Heart right ventricle (tissue), 16 donors: ENCODE measurements around the gene PIK3C3. TPM values are rescaled to one million over a fixed set of nuclear protein-coding genes. Genes with fewer than 3 reads are reported as not detected.

Experiments used
- ATAC-seq, 8 donors: fragments of 200-7000 bp; cut with Tn5 transposase; one replicate each; pipeline ENCODE4 v1.9.1; 2020; ENCODE audit warnings: mild to moderate bottlenecking in 8 of 8, moderate library complexity in 8 of 8, moderate number of reproducible peaks in 1 of 8
- DNase-seq, 2 donors: peaks; one replicate each; pipeline ENCODE4 v3.0.0-alpha.2; 2020
- H3K27ac ChIP-seq, 10 donors: fragments of 200-600 bp; sonication (generic) in 2 of 10; one replicate each; pipeline versions ENCODE4 v1.5.0 to v1.8.0; 2020 to 2022; ENCODE audit warnings: mild to moderate bottlenecking in 3 of 10
- H3K27me3 ChIP-seq, 7 donors: fragments of 200-600 bp; one replicate each; pipeline ENCODE4 v1.8.0; 2021 to 2022; ENCODE audit warnings: mild to moderate bottlenecking in 2 of 7
- H3K36me3 ChIP-seq, 9 donors: fragments of 200-600 bp; sonication (generic) in 1 of 9; one replicate each; pipeline versions ENCODE4 v1.5.0 to v1.8.0; 2020 to 2022; ENCODE audit warnings: mild to moderate bottlenecking in 2 of 9
- H3K4me1 ChIP-seq, 9 donors: fragments of 200-600 bp; sonication (generic) in 1 of 9; one replicate each; pipeline versions ENCODE4 v1.5.0 to v1.8.0; 2020 to 2022; ENCODE audit warnings: mild to moderate bottlenecking in 4 of 9
- H3K4me3 ChIP-seq, 10 donors: fragments of 200-600 bp; sonication (generic) in 2 of 10; one replicate each; pipeline versions ENCODE4 v1.5.0 to v1.8.0; 2020 to 2022; ENCODE audit warnings: mild to moderate bottlenecking in 7 of 10, moderate library complexity in 2 of 10
- H3K9me3 ChIP-seq, 11 donors: fragments of 200-600 bp in 10 of 11; sonication (generic) in 2 of 11; one replicate each; pipeline versions ENCODE4 v1.5.0 to v1.8.0; 2013 to 2022; ENCODE audit warnings: mild to moderate bottlenecking in 2 of 11, control low read depth in 1 of 11, moderate library complexity in 1 of 11
- WGBS, 2 donors: extraction: QIAGEN DNeasy Blood & Tissue Kit; methylation state at CpG; one replicate each; pipeline ENCODE4 v1.1.7; 2013; ENCODE audit warnings: inconsistent platforms in 1 of 2; 5-methylcytosine and 5-hydroxymethylcytosine counted together
- intact Hi-C, 10 donors: fragments of 100-400 bp; cut with DNase I; formaldehyde crosslinking; loops; one replicate each; pipeline versions ENCODE4 v1.11.1 to v1.14.2; 2022
- polyA plus RNA-seq, 2 donors: library from polyadenylated mRNA; stranded (reverse); fragments of 200-250 nt; gene quantifications; one replicate each; pipeline ENCODE4 v1.2.3, GENCODE V29; 2013
- total RNA-seq, 10 donors: library from RNA; stranded (reverse); fragmentation: NEBNext Ultra II Directional in 3 of 10; extraction: Animal tissue kit (Norgen Biotek cat#: 25700) in 3 of 10; gene quantifications; one replicate each; pipeline versions ENCODE4 v1.2.1 to v1.2.4, GENCODE V29; 2021 to 2023
- TF ChIP-seq, protein P1 (sequence below), 9 donors: fragments of 200-600 bp; sonication (generic) in 2 of 9; IDR thresholded peaks; one replicate each; pipeline versions ENCODE4 v1.5.0 to v1.8.0; 2021 to 2022; ENCODE audit warnings: antibody characterized with exemption in 9 of 9, mild to moderate bottlenecking in 5 of 9, moderate library complexity in 1 of 9
- donor health status: Arrhythmogenic right ventricular cardiomyopathy.
- donor health status: ischemic (EF 13 %, LVEDD 7.1; RV severe dilation, severe dysfunction).
- donor health status: healthy with polysubstance abuse.
- donor health status: DM: no; HTN: yes; CAD: no.
- donor health status: DM: no; HTN: no; CAD: no.
- donor health status: ischemic (EF 25% LVEDD 6.9; RV normal size, moderate dysfunction).
- donor health status: ischemic (EF 25% LVEDD 5.7; RV mildly dilated, moderate dysfunction).
- donor health status: healthy.
- donor health status: DM: yes; HTN: yes; CAD: no.
- donor health status: Ischemic cardiomyopathy.
- donor health status: ischemic (EF 35%, LVEDD 5.7; RV mildly dilated, moderate dysfunction).
- donor health status: nonischemic (EF 11% LVEDD 7.7; RV severe dilation, severe dysfunction).
- donor health status: DM: yes; HTN: yes; CAD: no.
- donor health status: PGD.
- donor health status: ischemic (EF 29% LVEDD 5.4; RV normal size, mild dysfunction).
- donor health status: nonischemic (EF 23%, LVEDD 6.1; RV moderate dilation, normal function).

PIK3C3 gene
- total and polyA plus RNA-seq, 12 donors, result 20.8 to 41.4 (median 30.9) TPM

DNA sequence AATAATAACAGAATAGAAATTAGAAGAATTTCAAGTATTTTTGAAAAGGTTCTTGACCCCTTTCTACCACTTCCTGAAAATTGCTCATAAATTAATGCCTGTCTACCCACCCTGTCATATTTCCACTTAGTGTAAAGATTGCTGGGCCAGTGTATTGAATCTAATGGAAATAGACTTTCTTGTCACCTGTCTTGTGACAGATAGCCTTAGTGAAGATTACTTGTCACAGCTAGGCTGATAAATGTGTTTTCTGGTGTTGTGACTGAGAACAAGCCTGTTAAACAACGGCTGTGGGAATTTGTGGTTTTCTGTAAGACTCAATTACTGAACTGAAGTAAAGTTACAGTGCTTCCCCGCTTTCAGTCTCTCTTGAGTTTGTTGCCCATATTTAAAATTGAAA, 37.0 kb downstream of the PIK3C3 start:
- no peak for DNase-seq
- Histone ChIP-seq H3K4me3 (no peak overlapping the region), H3K4me1 (no peaks in the 10 kb centered on the region), H3K27ac (no peak overlapping the region), H3K9me3 (no peaks in the 10 kb centered on the region), H3K36me3 (peaks cover 0 to 96% (median 14%) of the 10 kb centered on the region in 9 donors), H3K27me3 (no peaks in the 10 kb centered on the region)
- WGBS, 2 donors, result 82 to 85% methylated on average over 2 of the region's 2 CpGs
- ATAC-seq, result no peak
- intact Hi-C loops, result loop anchor here in 1 of 10 donors (10.0 kb wide), 1 partner anchor 63 kb away; no protein-coding TSS in a partner anchor
- TF ChIP-seq, protein P1, sequence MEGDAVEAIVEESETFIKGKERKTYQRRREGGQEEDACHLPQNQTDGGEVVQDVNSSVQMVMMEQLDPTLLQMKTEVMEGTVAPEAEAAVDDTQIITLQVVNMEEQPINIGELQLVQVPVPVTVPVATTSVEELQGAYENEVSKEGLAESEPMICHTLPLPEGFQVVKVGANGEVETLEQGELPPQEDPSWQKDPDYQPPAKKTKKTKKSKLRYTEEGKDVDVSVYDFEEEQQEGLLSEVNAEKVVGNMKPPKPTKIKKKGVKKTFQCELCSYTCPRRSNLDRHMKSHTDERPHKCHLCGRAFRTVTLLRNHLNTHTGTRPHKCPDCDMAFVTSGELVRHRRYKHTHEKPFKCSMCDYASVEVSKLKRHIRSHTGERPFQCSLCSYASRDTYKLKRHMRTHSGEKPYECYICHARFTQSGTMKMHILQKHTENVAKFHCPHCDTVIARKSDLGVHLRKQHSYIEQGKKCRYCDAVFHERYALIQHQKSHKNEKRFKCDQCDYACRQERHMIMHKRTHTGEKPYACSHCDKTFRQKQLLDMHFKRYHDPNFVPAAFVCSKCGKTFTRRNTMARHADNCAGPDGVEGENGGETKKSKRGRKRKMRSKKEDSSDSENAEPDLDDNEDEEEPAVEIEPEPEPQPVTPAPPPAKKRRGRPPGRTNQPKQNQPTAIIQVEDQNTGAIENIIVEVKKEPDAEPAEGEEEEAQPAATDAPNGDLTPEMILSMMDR (IDR thresholded peaks at IDR 0.05), result no peak

- no peak for ATAC-seq
- Histone ChIP-seq H3K4me1 (no peaks in the 10 kb centered on the region), H3K36me3 (peaks cover 0 to 99% (median 21%) of the 10 kb centered on the region in 9 donors), H3K27ac (no peak overlapping the region), H3K4me3 (no peak overlapping the region), H3K27me3 (no peaks in the 10 kb centered on the region), H3K9me3 (no peaks in the 10 kb centered on the region)
- 90 to 94% methylated on average over 4 of the region's 4 CpGs for WGBS, 2 donors
- TF ChIP-seq, protein P1 (IDR thresholded peaks at IDR 0.05), result no peak
- intact Hi-C loops, result loop anchor here in 1 of 10 donors (10.0 kb wide), 1 partner anchor 62 kb away; no protein-coding TSS in a partner anchor
- DNase-seq, result no peak
These were observed 37.7 kb downstream of the PIK3C3 start for GRCh38 chr18:41992703-41993102.

DNA sequence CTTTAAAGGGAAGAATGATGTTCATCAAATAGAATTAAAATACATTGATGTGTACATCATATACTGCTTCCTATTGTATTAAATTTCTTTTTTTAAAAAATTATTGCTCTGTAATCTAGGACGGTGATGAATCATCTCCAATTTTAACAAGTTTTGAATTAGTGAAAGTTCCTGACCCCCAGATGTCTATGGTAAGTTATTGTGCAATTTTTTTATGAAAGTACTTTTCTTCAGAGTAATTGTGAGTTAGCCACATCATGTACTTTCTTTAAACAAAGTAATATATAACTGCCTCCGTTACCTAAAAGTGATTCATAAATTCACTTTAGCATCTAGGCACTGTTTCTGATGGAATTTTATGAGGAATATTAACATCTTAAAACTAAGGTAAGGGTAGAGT, 38.1 kb downstream of the PIK3C3 start:
- no peaks in the 10 kb centered on the region for H3K27me3 ChIP-seq
- WGBS, 2 donors, result 90 to 96% methylated on average over 2 of the region's 2 CpGs

GRCh38 chr18:41996020-41996419, 41.0 kb downstream of the PIK3C3 start:
- no peak for ATAC-seq
- TF ChIP-seq, protein P1 (IDR thresholded peaks at IDR 0.05), result no peak

More for the DNA sequence above, 38.1 kb downstream of the PIK3C3 start:
- ATAC-seq, result no peak
- Histone ChIP-seq H3K4me1 (no peaks in the 10 kb centered on the region), H3K36me3 (peaks cover 0 to 99% (median 25%) of the 10 kb centered on the region in 9 donors), H3K27ac (no peak overlapping the region), H3K9me3 (no peaks in the 10 kb centered on the region), H3K4me3 (no peak overlapping the region)
- TF ChIP-seq, protein P1 (IDR thresholded peaks at IDR 0.05), result no peak
- intact Hi-C loops, result loop anchor here in 1 of 10 donors (10.0 kb wide), 1 partner anchor 62 kb away; no protein-coding TSS in a partner anchor
- DNase-seq, result no peak

More at GRCh38 chr18:41996020-41996419, 41.0 kb downstream of the PIK3C3 start:
- Histone ChIP-seq H3K4me3 (no peak overlapping the region), H3K4me1 (no peaks in the 10 kb centered on the region), H3K27ac (no peak overlapping the region), H3K36me3 (peaks cover 0 to 99% (median 46%) of the 10 kb centered on the region in 9 donors), H3K9me3 (no peaks in the 10 kb centered on the region), H3K27me3 (no peaks in the 10 kb centered on the region)
- DNase-seq, result no peak
- WGBS, 2 donors, result 89 to 93% methylated on average over 1 of the region's 1 CpG
- intact Hi-C loops, result loop anchor here in 1 of 10 donors (10.0 kb wide), 1 partner anchor 59 kb away; no protein-coding TSS in a partner anchor
